HG03103 (cell line): ENCODE measurements around the gene TMEM92.

Experiments
- ATAC-seq: cut with Tn5 transposase; IDR thresholded peaks from one replicate; pipeline ENCODE4 v1.9.1; 2021; ENCODE audit warnings: low read depth; ENCODE audit not compliant: unreplicated experiment

TMEM92 gene

DNA sequence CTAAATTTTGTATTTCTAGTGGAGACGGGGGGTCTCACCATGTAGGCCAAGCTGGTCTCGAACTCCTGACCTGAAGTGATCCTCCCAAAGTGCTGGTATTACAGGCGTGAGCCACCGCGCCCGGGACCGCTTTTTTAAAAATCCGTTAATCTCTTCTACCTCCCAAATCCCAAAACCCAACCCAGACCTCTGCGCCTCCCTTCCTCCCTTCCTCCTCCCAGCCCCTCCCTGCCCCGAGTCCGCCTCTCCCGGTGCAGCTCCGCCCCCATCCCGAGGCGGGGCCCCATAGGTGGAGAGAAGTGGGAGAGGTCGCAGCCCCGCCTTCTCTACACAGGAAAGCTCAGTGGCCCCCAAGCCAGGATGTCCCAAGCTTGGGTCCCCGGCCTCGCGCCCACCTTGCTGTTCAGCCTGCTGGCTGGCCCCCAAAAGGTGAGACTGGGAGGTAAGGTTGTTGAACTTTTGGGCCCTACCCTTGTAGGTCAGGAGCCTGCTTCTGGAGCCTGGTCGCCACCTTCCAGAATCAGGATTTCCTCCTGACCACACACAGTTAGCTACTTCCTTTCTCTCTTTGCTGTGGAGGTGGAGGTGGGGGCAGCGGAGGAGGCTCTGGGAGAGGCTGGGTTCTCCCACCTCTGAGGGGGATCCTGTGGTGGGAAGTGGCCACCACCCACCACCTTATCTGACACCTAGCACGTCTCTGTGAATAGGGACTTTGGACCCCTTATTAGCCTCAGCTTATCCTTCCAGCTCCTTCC lies at the start of gene TMEM92:
TMEM92 (plus strand) TSS at position 325 of the 755 bp plus-strand sequence; CDS start at position 361, 36 bp downstream.
- no peak for ATAC-seq

DNA sequence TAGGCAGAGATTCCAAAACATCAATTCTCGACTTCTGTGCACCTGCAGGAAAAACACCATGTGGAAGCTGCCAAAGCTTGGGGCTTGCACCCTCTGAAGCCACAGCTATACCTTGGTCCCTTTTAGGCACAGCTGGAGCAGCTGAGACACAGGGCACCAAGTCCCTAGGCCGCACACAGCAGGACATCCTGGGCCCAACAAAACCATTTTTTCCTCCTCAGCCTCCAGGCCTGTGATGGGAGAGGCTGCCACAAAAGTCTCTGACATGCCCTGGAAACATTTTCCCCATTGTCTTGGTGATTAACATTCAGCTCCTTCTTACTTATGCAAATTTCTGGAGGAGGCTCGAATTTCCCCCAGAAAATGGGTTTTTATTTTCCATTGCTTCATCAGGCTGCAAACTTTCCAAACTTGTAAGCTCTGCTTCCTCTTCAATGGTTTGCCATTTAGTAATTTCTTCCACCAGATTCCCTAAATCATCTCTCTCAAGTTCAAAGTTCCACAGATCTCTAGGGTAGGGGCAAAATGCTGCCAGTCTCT lies 48.5 kb upstream of the TMEM92 start:
- ATAC-seq, result no peak

DNA sequence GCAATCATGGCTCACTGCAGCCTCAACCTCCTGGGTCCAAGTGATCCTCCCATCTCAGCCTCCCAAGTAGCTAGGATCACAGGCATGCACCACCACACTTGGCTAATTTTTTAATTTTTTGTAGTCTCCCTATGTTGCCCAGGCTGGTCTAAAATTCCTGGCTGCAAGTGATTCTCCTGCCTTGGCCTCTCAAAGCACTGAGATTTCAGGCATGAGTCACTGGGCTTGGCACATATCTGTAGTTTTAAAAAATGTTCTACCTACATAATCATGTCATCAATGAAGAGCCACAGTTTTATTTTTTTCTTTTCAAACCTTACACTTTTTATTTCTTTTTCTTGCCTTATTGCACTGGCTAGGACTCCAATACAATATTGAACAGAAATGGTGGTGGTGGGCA lies 39.7 kb upstream of the TMEM92 start:
- ATAC-seq, result no peak

DNA sequence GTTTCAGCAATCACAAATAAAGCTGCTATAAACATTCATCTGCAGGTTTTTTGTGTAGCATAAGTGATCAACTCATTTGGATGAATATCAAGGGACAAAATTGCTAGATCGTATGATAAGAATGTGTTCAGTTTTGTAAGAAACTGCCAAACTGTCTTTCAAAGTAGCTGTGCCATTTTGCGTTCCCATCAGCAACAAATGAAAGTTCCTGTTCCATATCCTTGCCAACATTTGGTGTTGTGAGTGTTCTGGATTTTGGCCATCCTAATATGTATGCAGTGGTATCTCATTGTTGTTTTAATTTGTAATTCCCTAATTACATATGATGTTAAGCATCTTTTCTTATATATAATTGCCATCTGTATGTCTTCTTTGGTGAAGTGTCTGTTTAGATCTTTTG lies 36.4 kb upstream of the TMEM92 start:
- ATAC-seq, result no peak

DNA sequence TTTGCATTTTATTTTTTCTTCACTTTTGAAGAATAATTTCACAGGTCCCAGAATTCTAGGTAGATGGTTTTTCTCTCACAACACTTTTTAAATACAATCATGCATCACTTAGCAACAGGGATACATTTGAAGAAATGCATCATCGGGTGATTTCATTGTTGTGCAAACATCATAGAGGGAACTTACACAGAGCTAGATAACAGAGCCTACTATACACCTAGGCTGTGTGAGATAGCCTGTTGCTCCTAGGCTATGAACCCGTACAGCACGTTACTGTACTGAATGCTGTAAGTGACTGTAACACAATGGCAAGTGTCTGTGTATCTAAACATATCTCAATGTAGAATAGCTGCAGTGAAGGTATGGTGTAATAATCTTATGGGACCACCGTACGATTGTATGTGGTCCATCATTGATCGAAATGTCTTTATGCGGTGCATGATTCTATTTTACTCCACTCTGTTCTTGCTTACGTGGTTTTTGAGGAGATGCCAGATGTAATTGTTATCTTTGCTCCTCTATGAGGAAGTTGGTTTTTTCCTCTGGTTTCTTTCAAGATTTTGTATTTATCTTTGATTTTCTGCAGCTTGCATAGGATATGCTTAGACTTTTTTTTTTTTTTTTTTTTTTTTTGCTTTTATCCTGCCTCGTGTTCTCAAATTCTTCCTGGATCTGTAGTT lies 35.5 kb upstream of the TMEM92 start:
- ATAC-seq, result no peak

GRCh38 chr17:50239937-50240336 lies 34.3 kb upstream of the TMEM92 start:
- ATAC-seq, result no peak

GRCh38 chr17:50240851-50241250 lies 33.4 kb upstream of the TMEM92 start:
- ATAC-seq, result no peak

GRCh38 chr17:50241431-50241830 lies 32.8 kb upstream of the TMEM92 start:
- no peak for ATAC-seq

DNA sequence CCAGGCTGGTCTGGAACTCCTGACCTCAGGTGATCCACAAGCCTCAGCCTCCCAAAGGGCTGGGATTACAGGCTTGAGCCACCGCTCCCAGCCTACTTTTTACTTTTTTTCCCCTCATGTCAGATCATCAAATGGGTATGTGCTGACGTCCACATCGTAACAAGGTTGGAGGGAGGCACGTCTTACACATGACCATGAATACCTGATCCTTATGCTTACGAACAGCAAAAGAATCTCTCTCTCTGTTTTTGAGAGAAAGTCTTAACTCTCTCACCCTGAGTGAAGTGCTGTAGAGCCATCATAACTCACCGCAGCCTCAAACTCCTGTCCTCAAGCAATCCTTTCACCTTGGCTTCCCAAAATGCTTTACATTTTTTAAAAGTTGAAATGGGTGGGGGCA lies 29.5 kb upstream of the TMEM92 start:
- ATAC-seq, result no peak

DNA sequence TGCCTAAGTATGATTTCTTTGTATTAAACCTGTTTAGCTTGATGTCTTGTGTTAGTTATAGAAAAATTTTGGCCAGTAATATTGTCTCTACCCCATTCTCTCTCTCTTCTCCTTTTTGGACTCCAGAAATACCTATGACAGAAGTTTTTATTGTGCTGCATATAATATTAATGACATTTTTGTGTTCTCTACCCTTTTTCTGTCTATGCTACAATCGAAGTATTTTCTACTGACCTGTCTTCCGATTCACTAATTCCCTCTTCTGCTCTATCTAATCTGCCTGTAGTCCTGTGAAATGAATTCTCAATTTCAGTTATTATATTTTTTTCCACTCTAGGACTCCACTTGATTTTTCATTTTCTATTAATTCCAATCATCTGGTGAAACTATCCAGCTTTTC lies 26.0 kb upstream of the TMEM92 start:
- no peak for ATAC-seq

DNA sequence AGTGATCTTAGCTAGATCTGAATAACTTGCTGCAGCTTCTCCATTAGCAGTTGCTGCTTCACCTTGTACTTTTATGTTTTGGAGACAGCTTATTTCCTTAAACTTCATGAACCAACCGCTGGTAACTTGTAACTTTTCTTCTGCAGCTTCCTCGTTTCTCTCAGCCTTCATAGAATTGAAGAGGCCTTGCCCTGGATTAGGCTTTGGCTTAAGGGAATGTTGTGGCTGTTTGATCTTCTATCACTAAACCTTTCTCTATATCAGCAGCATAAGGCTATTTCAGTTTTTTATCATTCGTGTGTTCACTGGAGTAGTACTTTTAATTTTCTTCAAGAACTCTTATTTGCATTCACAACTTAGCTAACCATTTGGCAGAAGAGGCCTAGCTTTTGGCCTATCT lies 21.5 kb upstream of the TMEM92 start:
- ATAC-seq, result no peak

DNA sequence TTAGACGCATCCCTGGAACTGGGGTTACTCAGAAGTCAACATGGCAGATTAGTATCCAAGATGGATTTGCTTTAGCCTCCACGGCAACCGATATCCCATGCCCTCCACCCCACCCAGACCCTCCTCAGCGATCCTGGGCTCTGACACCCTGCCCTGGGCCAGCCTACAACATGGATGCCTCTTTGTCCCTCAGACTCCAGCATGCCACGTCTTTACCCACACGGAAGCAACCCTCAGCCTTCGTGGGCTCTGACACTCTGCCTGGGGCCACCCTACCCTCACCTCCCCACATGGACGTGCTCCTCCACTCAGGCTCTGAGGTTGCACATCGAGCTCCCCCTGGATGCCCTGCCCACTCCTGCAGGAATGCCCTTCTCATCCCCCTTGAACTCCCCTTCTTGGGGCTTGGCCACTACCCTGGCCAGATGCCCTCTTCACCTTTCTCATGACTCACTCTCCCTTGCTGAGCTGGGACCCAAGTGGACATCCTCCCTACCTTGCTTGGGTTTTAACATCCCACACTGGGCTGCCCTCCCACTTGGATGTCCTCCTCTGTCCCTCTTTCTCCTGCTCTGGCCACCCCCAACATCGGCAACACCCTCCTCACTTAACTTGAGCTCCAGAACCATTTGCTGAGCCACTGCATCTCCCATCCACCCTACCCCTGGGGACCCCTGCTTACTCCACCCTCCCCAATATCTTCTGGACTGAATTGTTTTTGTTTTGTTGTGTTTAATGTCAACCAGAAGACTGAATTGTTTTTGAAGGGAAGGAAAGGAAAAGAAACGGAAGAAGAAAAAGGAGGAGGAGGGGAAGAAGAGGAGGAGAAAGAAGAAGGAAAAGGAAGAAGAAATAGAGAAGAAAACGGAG lies 18.3 kb upstream of the TMEM92 start:
- no peak for ATAC-seq

GRCh38 chr17:50256826-50257618 lies 17.2 kb upstream of the TMEM92 start:
- ATAC-seq, result no peak

DNA sequence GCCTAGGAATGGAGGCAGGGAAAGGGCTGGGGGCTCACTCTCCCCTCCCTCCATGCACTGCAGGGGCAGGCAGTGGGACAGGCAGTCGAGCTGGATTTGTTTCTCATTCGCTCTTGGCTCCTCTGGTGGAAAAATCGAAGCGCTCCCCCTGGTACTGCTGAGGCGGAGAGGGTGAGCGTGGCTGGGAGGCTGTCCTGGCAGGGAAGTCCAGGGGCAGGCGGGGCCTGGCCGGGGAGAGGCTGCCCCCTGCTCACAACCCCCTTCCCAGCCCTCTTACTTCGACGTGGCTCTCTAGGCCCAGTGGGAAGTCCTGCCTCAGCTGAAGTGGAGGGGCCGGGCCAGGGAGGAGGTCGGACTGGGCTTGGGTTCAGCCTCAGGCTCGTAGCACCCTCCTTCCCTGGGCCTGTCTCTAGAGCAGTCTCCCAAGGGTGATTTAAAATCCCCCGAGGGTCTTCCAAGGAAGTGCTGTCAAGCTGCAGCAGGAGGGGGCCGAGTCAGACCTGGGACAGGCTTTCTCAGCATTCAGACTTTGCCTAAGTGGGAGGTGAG lies 16.5 kb upstream of the TMEM92 start:
- ATAC-seq, result no peak

DNA sequence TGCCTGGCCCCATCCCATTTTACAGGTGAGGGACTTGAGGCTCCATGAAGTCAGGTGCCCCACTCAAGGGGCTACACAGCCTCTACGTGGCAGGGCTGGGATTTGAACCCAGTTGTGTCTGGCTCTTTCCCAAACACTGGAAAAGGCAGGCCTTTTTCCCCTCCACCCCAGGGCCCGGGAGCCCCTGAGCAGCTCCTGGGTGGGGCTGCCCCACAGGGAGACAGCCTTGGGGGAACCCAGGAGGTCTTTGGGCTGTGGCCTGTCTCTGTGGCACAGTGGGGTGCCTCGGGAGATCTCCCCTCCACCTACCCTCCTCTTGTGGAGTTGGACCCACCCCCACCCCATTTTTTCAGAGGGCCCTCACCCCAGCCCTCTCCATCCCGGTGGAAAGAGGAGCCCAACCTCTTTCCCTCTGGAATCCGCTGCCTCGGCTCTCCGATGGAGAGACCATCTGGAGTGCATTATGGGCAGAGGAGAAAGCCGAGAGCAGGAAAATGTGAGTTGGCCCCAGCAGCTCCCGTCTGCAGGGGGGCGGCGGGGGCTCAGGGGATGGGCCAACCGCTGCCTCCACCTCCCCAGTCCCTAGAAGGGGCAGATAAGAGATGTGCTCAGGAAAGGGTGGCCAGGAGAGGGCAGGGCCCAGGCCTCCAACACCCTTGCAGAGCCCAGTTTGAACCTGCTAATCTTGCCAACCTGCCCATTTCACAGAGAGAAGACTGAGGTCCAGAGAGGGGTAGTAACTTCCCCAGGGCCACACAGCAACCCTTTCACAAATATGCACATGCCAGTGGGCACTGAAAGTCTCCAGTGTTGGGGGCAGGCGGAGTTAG lies 15.4 kb upstream of the TMEM92 start:
- no peak for ATAC-seq

- no peak for ATAC-seq
Measured at GRCh38 chr17:50259477-50260324, 14.6 kb upstream of the TMEM92 start.

DNA sequence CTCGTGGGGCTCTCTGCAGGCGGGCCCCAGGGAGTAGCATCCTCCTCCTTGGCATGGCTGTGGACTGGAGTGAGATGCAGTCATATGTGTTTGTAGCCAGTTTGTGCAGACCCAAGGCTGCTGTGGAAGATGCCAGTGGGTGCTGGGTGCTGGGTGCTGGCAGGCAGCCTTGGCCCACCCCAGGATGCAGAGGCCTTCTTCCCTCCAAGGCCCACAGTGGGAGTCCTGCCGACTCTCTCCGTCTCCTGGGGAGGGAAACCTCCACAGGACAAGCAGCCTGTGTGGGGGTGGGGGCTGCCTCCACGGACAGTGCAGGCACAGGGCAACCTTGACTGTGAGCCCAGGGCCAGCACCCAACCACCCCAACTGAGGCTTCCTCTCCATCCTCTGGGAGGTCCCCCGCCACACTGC lies 13.8 kb upstream of the TMEM92 start:
- no peak for ATAC-seq
